Mucosa of descending colon (tissue), 3 donors: Measurements from ENCODE around the gene LRP1-AS. TPM values are rescaled to one million over a fixed set of nuclear protein-coding genes. Genes with fewer than 3 reads are reported as not detected.

ENCODE experiments used
- ATAC-seq: fragments of 200-7000 bp; cut with Tn5 transposase; one replicate; pipeline ENCODE4 v1.9.1; 2020; ENCODE audit warnings: mild to moderate bottlenecking, moderate library complexity
- DNase-seq, 3 donors: peaks; one replicate each; pipeline ENCODE4 v3.0.0-alpha.2; 2020
- H3K36me3 ChIP-seq: fragments of 200-600 bp; one replicate; pipeline ENCODE4 v1.8.0; 2021; ENCODE audit warnings: low read depth, mild to moderate bottlenecking
- H3K4me1 ChIP-seq: fragments of 200-600 bp; one replicate; pipeline ENCODE4 v1.8.0; 2021; ENCODE audit warnings: low read depth, mild to moderate bottlenecking
- H3K4me3 ChIP-seq: fragments of 200-600 bp; one replicate; pipeline ENCODE4 v1.8.0; 2021; ENCODE audit warnings: mild to moderate bottlenecking
- H3K9me3 ChIP-seq: fragments of 200-600 bp; one replicate; pipeline ENCODE4 v1.8.0; 2021; ENCODE audit warnings: mild to moderate bottlenecking
- CTCF ChIP-seq: fragments of 200-600 bp; IDR thresholded peaks from one replicate; pipeline ENCODE4 v1.8.0; 2022; ENCODE audit warnings: antibody characterized with exemption, mild to moderate bottlenecking
- intact Hi-C, 2 donors: fragments of 100-400 bp; cut with DNase I in 1 of 2; cut with micrococcal nuclease in 1 of 2; formaldehyde crosslinking; loops; one replicate each; pipeline versions ENCODE4 v1.11.0 to v1.11.1; 2022; cut with DNase I, micrococcal nuclease
- total RNA-seq, 3 donors: library from RNA; stranded (reverse); fragmentation: NEBNext Ultra II Directional in 2 of 3; extraction: Animal tissue kit (Norgen Biotek cat#: 25700) in 2 of 3; gene quantifications; one replicate each; pipeline versions ENCODE4 v1.2.1 to v1.2.4, GENCODE V29; 2021 to 2023
- donor health status: DM: no; HTN: no; CAD: no; lungs with moderate emphysema.
- donor health status: DM: no; HTN: no; CAD: no.
- donor health status: DM: no; HTN: yes; CAD: no.

The LRP1-AS gene
- total RNA-seq, 3 donors from 2014 or later, result not detected

- H3K36me3 ChIP-seq, result no peaks in the 10 kb centered on the region
- intact Hi-C loops, result no loop called here
- DNase-seq (no peak), ATAC-seq (no peak)
- no peaks in the 10 kb centered on the region for H3K9me3 ChIP-seq
- TF ChIP-seq CTCF, result no peak
- no peak overlapping the region for H3K4me3 ChIP-seq
- H3K4me1 ChIP-seq, result no peaks in the 10 kb centered on the region
These were observed 26.3 kb upstream of the LRP1-AS start for GRCh38 chr12:57173683-57174082.

- DNase-seq (peak in 2 of 3 donors; percentile 54 to 55), ATAC-seq (peak; percentile 53)
- no peaks in the 10 kb centered on the region for H3K36me3 ChIP-seq
- TF ChIP-seq CTCF, result peak; percentile 46
- intact Hi-C loops, result no loop called here
- no peak overlapping the region for H3K4me3 ChIP-seq
- no peaks in the 10 kb centered on the region for H3K4me1 ChIP-seq
- no peaks in the 10 kb centered on the region for H3K9me3 ChIP-seq
These were observed 25.7 kb upstream of the LRP1-AS start for GRCh38 chr12:57173089-57173488.

GRCh38 chr12:57171668-57172067, 24.2 kb upstream of the LRP1-AS start:
- H3K9me3 ChIP-seq, result no peaks in the 10 kb centered on the region
- no peak for TF ChIP-seq CTCF
- no peaks in the 10 kb centered on the region for H3K4me1 ChIP-seq
- ATAC-seq (peak; percentile 5), DNase-seq (peak in 1 of 3 donors; percentile 17)
- intact Hi-C loops, result no loop called here
- no peak overlapping the region for H3K4me3 ChIP-seq
- no peaks in the 10 kb centered on the region for H3K36me3 ChIP-seq

GRCh38 chr12:57170927-57171326, 23.5 kb upstream of the LRP1-AS start:
- ATAC-seq (no peak), DNase-seq (no peak)
- Histone ChIP-seq H3K9me3 (no peaks in the 10 kb centered on the region), H3K36me3 (no peaks in the 10 kb centered on the region), H3K4me3 (no peak overlapping the region), H3K4me1 (no peaks in the 10 kb centered on the region)
- no peak for TF ChIP-seq CTCF
- intact Hi-C loops, result no loop called here

GRCh38 chr12:57170408-57170807, 23.0 kb upstream of the LRP1-AS start:
- no peak for ATAC-seq
- H3K4me1 ChIP-seq, result no peaks in the 10 kb centered on the region
- no peak overlapping the region for H3K4me3 ChIP-seq
- no peaks in the 10 kb centered on the region for H3K9me3 ChIP-seq
- H3K36me3 ChIP-seq, result no peaks in the 10 kb centered on the region
- intact Hi-C loops, result no loop called here
- no peak for DNase-seq
- no peak for TF ChIP-seq CTCF

- Histone ChIP-seq H3K36me3 (no peaks in the 10 kb centered on the region), H3K4me1 (no peaks in the 10 kb centered on the region), H3K9me3 (no peaks in the 10 kb centered on the region), H3K4me3 (no peak overlapping the region)
- ATAC-seq (no peak), DNase-seq (no peak)
- intact Hi-C loops, result loop anchor here in 1 of 2 donors (10.0 kb wide), 1 partner anchor 105 kb away; no protein-coding TSS in a partner anchor
- TF ChIP-seq CTCF, result no peak
These were observed 22.6 kb upstream of the LRP1-AS start for GRCh38 chr12:57169969-57170368.
